MM.1S (cell line): Measurements from ENCODE around the gene KIRREL3.

Experiments
- DNase-seq: peaks from one replicate; pipeline ENCODE4 v3.0.0-alpha.2; 2015
- H2AFZ ChIP-seq: fragments of 300-600 bp; sonication (generic); 2 replicates; pipeline ENCODE4 v1.6.0; 2016; ENCODE audit warnings: antibody characterized with exemption, low read length
- H3F3A ChIP-seq: fragments of 300-600 bp; sonication (generic); 2 replicates; pipeline ENCODE4 v1.6.1; 2016; ENCODE audit warnings: mild to moderate bottlenecking, antibody characterized with exemption, low read length, moderate library complexity, mixed read lengths; ENCODE audit not compliant: insufficient read depth
- H3K27ac ChIP-seq: fragments of 300-600 bp; sonication (generic); 2 replicates; pipeline ENCODE4 v1.5.1; 2016; ENCODE audit warnings: mild to moderate bottlenecking, low read length
- H3K27me3 ChIP-seq: fragments of 300-600 bp; sonication (generic); replicated peaks from 2 replicates; pipeline ENCODE4 v1.6.0; 2016; ENCODE audit warnings: low read length; ENCODE audit not compliant: insufficient read depth
- H3K36me3 ChIP-seq: fragments of 300-600 bp; sonication (generic); replicated peaks from 2 replicates; pipeline ENCODE4 v1.6.1; 2016; ENCODE audit warnings: mild to moderate bottlenecking, low read length, mixed read lengths; ENCODE audit not compliant: insufficient read depth
- H3K4me1 ChIP-seq: fragments of 300-600 bp; sonication (generic); 2 replicates; pipeline ENCODE4 v1.6.1; 2016; ENCODE audit warnings: low read length, mixed read lengths
- H3K4me2 ChIP-seq: fragments of 300-600 bp; sonication (generic); 2 replicates; pipeline ENCODE4 v1.6.0; 2016; ENCODE audit warnings: low read depth, low read length
- H3K4me3 ChIP-seq: fragments of 300-600 bp; sonication (generic); 2 replicates; pipeline ENCODE4 v1.5.1; 2016; ENCODE audit warnings: low read length, mixed read lengths
- H3K79me2 ChIP-seq: fragments of 300-600 bp; sonication (generic); 2 replicates; pipeline ENCODE4 v1.6.1; 2016; ENCODE audit warnings: mixed run types, low read length, mixed read lengths
- H3K9ac ChIP-seq: fragments of 300-600 bp; sonication (generic); 2 replicates; pipeline ENCODE4 v1.6.1; 2016; ENCODE audit warnings: low read length, mixed read lengths
- H3K9me2 ChIP-seq: fragments of 300-600 bp; sonication (generic); replicated peaks from 2 replicates; pipeline ENCODE4 v1.6.1; 2016; ENCODE audit warnings: mild to moderate bottlenecking, low read length, mixed read lengths; ENCODE audit not compliant: insufficient read depth
- H3K9me3 ChIP-seq: fragments of 300-600 bp; sonication (generic); replicated peaks from 2 replicates; pipeline ENCODE4 v1.6.1; 2016; ENCODE audit warnings: mild to moderate bottlenecking, low read length, mixed read lengths; ENCODE audit not compliant: insufficient read depth
- H4K20me1 ChIP-seq: fragments of 300-600 bp; sonication (generic); 2 replicates; pipeline ENCODE4 v1.6.1; 2016; ENCODE audit warnings: mild to moderate bottlenecking, low read length, moderate library complexity, mixed read lengths; ENCODE audit not compliant: insufficient read depth
- CTCF ChIP-seq: fragments of 300-600 bp; sonication (generic); IDR thresholded peaks from 2 replicates; pipeline ENCODE4 v1.5.1; 2016; ENCODE audit warnings: antibody characterized with exemption, low read length, mixed read lengths
- EZH2 ChIP-seq: fragments of 300-600 bp; sonication (generic); optimal IDR thresholded peaks from 2 replicates; pipeline ENCODE3; 2017; ENCODE audit warnings: low read depth, mild to moderate bottlenecking, antibody characterized with exemption, low read length, mixed read lengths
- EZH2phosphoT487 ChIP-seq: fragments of 300-600 bp; sonication (generic); IDR thresholded peaks from 2 replicates; pipeline ENCODE4 v1.6.1; 2018; ENCODE audit warnings: antibody characterized with exemption, low read length

The KIRREL3 gene

DNA sequence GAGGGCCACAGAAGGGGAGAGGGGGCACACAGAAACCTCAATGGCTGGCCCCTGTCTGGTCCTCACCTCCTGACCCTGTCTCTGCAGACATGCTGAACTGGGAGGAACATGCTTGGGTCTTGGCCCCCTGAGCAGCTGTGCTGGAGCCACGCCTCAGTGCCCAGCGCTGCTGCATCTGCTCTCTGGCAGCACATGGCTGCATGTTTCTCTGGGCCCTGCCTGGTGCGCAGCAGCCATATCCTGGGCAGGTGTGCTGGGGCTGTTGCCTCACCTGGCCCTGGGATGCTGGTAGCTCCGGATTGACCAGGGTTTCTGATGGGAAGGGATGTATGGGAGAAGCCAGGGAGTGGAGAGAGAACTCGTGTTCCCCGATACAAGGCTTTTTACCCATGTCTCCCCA is 397.1 kb downstream of the KIRREL3 start:
- Histone ChIP-seq H4K20me1 (no peaks in the 10 kb centered on the region), H3K36me3 (no peaks in the 10 kb centered on the region), H3K27me3 (no peaks in the 10 kb centered on the region), H2AFZ (no peak overlapping the region), H3F3A (no peaks in the 10 kb centered on the region), H3K4me1 (no peaks in the 10 kb centered on the region), H3K9ac (no peak overlapping the region), H3K9me2 (no peaks in the 10 kb centered on the region), H3K9me3 (no peaks in the 10 kb centered on the region), H3K79me2 (no peaks in the 10 kb centered on the region), H3K4me2 (no peak overlapping the region), H3K4me3 (no peak overlapping the region), H3K27ac (no peak overlapping the region)
- no peak for TF ChIP-seq EZH2phosphoT487
- TF ChIP-seq CTCF, result no peak
- TF ChIP-seq EZH2, result no peak
- no peak for DNase-seq

GRCh38 chr11:126602993-126603392 is 397.6 kb downstream of the KIRREL3 start:
- Histone ChIP-seq H3K36me3 (no peaks in the 10 kb centered on the region), H3F3A (no peaks in the 10 kb centered on the region), H3K9me3 (no peaks in the 10 kb centered on the region), H3K9ac (no peak overlapping the region), H3K9me2 (no peaks in the 10 kb centered on the region), H3K27ac (no peak overlapping the region), H3K79me2 (no peaks in the 10 kb centered on the region), H3K4me1 (no peaks in the 10 kb centered on the region), H3K4me3 (no peak overlapping the region), H3K27me3 (no peaks in the 10 kb centered on the region), H4K20me1 (no peaks in the 10 kb centered on the region), H2AFZ (no peak overlapping the region), H3K4me2 (no peak overlapping the region)
- DNase-seq, result no peak
- no peak for TF ChIP-seq CTCF
- TF ChIP-seq EZH2phosphoT487, result no peak
- TF ChIP-seq EZH2, result no peak

DNA sequence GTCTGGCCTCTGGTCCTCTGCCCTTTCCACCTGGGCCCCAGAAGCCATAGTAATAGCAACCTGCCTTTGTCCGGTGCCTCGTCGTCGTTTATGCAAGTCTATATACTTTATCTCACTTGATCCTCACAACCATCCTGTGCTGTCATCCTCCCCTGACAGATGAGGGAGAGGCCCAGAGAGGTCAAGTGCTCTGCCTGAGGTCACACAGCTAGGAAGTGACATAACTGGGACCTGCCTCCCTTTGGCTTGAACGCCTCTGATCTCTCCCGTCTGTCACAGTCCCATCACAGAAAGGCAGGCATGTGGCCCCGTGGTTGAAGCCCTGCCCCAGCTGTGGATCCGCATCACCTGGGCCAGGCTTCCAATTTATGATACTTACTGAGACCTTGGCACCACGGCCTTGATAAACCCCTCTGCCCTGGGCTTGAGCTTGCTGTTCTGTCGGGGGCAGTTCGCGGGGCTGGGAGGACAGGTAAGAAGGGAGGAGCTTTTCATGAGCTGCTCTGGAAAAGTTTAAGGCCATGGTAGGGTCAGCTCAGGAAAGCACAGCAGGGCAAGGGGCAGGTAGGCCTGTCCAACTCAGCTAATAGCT is 398.1 kb downstream of the KIRREL3 start:
- no peaks in the 10 kb centered on the region for H3K36me3 ChIP-seq
- H3F3A ChIP-seq, result no peaks in the 10 kb centered on the region
- no peak overlapping the region for H2AFZ ChIP-seq
- H3K9me2 ChIP-seq, result no peaks in the 10 kb centered on the region
- H3K27ac ChIP-seq, result no peak overlapping the region
- H3K9me3 ChIP-seq, result no peaks in the 10 kb centered on the region
- no peaks in the 10 kb centered on the region for H4K20me1 ChIP-seq
- H3K27me3 ChIP-seq, result no peaks in the 10 kb centered on the region
- no peak overlapping the region for H3K9ac ChIP-seq
- H3K4me2 ChIP-seq, result no peak overlapping the region
- no peaks in the 10 kb centered on the region for H3K4me1 ChIP-seq
- H3K4me3 ChIP-seq, result no peak overlapping the region
- TF ChIP-seq CTCF (no peak), EZH2 (no peak), EZH2phosphoT487 (no peak)
- H3K79me2 ChIP-seq, result no peaks in the 10 kb centered on the region
- DNase-seq, result no peak
